ENCODE measurements around the gene IL6ST.
"Not testable (repeated sequence)": the region's sequence is repeated elsewhere in the genome, so short reads cannot be mapped to it uniquely, and the experiment has no call there.

IL6ST gene

GRCh38 chr5:55994495-55994997 is at the start of gene IL6ST:
TSS of gene IL6ST (minus strand) at chr5:55994963. CDS start at chr5:55976278, 18,685 bp downstream.
- DNase-seq, result no peak

GRCh38 chr5:56039985-56040384 is 45.2 kb upstream of the IL6ST start:
- no peak for DNase-seq

- not testable (repeated sequence) for DNase-seq
These were observed 43.4 kb upstream of the IL6ST start for GRCh38 chr5:56038206-56038605.

GRCh38 chr5:56037531-56038010 is 42.8 kb upstream of the IL6ST start:
- no peak for DNase-seq

GRCh38 chr5:56035394-56035793 is 40.6 kb upstream of the IL6ST start:
- DNase-seq, result not testable (repeated sequence)

- not testable (repeated sequence) for DNase-seq
These were observed 35.3 kb upstream of the IL6ST start for GRCh38 chr5:56029871-56030630.

- DNase-seq, result no peak
These were observed 34.7 kb upstream of the IL6ST start for GRCh38 chr5:56029457-56029856.

- DNase-seq, result no peak
These were observed 33.9 kb upstream of the IL6ST start for GRCh38 chr5:56028708-56029107.

GRCh38 chr5:56026863-56027300 is 32.1 kb upstream of the IL6ST start:
- no peak for DNase-seq

- DNase-seq, result no peak
These were observed 30.6 kb upstream of the IL6ST start for GRCh38 chr5:56025151-56025885.

- no peak for DNase-seq
These were observed 30.0 kb upstream of the IL6ST start for GRCh38 chr5:56024810-56025150.

- no peak for DNase-seq
These were observed 28.5 kb upstream of the IL6ST start for GRCh38 chr5:56023296-56023695.

GRCh38 chr5:56019306-56020272 is 24.8 kb upstream of the IL6ST start:
- DNase-seq, result no peak

GRCh38 chr5:56018832-56019231 is 24.1 kb upstream of the IL6ST start:
- no peak for DNase-seq

- DNase-seq, result not testable (repeated sequence)
These were observed 19.9 kb upstream of the IL6ST start for GRCh38 chr5:56014701-56015100.

GRCh38 chr5:56013939-56014338 is 19.2 kb upstream of the IL6ST start:
- DNase-seq, result not testable (repeated sequence)

GRCh38 chr5:56012281-56012963 is 17.7 kb upstream of the IL6ST start:
- DNase-seq, result no peak

- no peak for DNase-seq
These were observed 17.1 kb upstream of the IL6ST start for GRCh38 chr5:56011835-56012234.

- DNase-seq, result no peak
These were observed 15.7 kb upstream of the IL6ST start for GRCh38 chr5:56010431-56010830.

GRCh38 chr5:56006600-56006999 is 11.8 kb upstream of the IL6ST start:
- no peak for DNase-seq

GRCh38 chr5:56006094-56006493 is 11.3 kb upstream of the IL6ST start:
- no peak for DNase-seq

- no peak for DNase-seq
These were observed 10.1 kb upstream of the IL6ST start for GRCh38 chr5:56004874-56005273.
